DMS79 (cell line): Measurements from ENCODE around the gene FOXB2.

ENCODE experiments used
- DNase-seq: peaks from one replicate; lab custom pipeline; 2025; lab: John Stamatoyannopoulos, UW

The FOXB2 gene

GRCh38 chr9:77063645-77064285 is 44.3 kb downstream of the FOXB2 start:
- DNase-seq, result no peak

GRCh38 chr9:77066388-77066787 is 46.9 kb downstream of the FOXB2 start:
- no peak for DNase-seq
